KG1 (cell line): Measurements from ENCODE around the gene ARSB.

Experiments used
- DNase-seq: peaks from one replicate; lab custom pipeline; 2025; lab: John Stamatoyannopoulos, UW

ARSB gene

DNA sequence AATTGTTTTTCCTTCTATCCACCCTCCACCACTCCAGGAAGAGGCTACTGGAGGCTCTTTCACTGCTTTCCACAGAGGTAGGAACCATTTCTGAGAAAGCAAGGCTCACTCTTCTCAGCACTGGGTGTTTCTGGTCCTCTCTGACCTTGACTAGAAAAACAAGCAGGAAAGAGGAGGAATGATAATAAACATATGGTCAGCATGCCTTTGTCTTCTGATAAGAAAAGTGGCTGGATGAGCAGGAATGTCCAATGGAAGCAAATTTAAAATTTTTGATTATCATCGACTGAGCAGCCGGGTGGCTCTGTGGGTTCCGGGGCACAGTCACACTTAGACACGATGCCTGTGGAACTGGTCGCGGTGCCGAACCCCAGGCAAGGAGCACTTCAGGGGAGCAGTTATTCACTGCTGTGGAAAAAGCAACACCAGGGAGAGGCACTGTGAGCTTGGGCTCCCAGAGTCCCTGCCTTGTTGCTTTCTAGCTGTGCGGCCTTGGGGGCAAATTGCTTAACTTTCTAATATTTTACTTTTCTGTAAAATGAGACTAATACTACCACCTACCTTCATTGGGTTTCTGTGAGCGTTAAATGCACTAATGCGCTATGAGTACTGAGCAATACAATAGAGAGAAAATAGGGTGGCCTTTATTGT lies 179.5 kb downstream of the ARSB start:
- no peak for DNase-seq

DNA sequence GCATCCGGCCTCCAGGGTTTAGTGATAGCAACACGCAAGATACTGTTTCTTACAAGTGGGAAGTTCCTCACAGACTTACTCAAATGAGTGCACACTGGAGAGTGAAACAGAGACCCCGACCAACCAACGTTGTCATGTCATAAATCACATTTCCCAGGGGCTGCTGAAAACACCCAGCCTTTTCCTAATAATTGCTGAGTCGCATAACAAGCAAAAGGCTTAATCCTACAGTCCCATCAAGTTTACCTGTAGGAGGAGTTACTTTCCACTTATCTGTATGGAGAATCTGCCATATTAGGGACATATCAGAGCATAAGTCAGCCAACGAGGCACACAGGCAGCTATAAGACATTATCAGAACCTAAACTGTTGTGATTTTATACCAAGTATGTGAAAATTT lies 180.1 kb downstream of the ARSB start:
- no peak for DNase-seq

DNA sequence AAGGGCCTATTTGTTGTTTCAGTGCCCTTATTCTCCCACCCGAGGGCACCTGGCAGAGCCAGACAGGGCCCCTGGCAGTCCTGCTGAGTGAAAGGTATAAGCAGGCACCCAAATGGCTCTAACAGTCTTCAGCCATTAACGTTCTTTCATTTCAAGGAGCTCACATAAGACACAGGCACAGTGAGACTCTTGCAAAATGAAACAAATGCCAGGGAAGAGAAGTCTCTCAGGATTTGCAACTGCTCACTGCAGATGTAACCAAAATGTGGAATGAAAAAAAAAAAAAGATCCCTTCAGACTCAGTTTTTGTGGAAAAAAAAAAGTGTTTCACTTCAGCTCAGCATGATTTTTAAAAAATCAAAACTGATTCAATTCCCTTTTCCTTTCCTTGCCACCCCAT lies 181.2 kb downstream of the ARSB start:
- DNase-seq, result no peak

DNA sequence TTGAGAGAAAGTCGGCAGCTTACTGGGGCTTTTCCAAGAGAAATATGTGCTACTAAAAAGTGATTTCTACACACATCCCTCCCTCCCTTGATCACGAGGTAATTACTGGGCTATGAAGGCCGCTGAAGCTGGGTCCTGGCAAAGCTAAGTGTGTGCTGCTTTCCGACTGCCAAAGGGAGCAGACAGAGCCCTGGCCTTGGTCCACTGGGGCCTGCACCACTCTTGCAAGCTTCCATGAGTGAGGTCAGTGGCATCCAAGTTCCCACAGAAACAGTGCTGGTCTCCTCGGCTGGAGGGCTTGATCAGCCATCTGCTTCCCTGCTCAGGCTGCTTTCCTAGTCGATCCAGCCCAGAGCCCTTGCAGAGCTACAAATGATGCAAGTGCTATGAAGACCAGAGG lies 181.8 kb downstream of the ARSB start:
- DNase-seq, result no peak

DNA sequence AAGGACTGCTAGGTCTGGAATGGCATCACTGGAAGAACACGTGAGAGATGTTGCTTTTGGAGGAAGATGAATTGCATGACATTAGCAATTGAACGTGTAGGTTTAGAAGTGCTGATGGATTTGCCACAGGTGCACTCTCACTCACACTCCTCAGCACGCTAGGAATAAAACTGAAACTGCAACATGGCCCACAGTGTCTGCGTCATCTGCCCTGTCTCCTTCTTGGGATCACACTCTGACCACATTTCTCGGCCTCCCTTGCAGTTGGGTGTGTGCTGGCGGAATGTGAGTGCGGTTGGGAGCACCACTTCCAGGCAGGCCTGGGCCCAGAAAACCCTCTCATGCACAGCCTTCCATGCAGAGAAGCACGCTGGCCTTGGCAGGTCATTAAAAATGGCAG lies 183.7 kb downstream of the ARSB start:
- DNase-seq, result no peak

DNA sequence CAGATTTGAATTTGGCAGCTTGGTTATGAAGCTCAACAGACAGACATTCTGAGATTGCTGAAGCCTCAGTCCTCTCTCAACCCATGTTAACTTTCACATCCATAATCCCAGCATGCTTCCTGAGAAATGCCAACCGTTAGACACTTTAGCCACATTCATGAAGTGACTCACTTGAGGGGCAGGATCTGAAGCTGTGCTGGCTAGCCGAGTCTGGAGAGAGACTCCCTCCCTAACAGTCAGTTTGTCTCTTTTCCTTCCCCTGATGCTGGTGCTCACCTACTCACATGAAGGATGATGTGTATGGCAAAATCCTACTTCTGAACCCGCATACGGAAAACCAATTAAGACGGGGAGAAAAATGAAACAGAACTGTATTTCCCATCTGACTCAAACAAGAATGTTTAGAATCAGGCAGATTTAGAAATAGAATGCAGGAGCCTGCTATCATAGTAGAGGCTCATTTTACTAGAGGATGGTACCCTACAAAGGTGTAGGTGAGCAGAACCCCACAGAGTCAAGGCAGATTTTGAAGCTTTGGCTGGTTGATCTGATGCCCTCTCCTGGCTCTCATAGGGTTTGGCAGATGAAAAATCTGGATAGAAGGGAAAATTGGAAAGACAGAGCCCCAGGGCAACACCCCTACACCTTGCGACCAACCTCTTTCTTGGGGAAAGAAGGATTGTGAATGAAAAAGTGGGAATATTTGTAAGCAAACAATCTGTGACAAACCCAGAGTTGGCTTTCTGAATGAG lies 185.7 kb downstream of the ARSB start:
- DNase-seq, result no peak

DNA sequence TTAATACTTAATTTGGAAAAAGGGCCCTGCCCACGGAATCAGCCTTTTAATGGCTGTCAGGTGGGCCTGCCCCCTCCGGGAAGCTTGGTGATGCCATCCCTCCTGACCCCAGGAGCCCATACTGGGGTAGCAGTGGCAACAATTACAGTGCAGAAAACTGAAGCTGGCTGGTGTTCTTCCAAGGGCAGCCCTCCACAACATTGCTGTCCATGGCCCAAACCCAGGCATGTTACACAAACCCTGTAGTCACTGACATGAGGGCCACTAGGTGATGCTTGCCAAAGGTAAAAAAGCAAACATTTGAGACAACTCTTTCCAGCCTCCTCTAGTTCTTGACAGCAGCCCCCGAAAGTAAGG lies 186.5 kb downstream of the ARSB start:
- DNase-seq, result no peak

DNA sequence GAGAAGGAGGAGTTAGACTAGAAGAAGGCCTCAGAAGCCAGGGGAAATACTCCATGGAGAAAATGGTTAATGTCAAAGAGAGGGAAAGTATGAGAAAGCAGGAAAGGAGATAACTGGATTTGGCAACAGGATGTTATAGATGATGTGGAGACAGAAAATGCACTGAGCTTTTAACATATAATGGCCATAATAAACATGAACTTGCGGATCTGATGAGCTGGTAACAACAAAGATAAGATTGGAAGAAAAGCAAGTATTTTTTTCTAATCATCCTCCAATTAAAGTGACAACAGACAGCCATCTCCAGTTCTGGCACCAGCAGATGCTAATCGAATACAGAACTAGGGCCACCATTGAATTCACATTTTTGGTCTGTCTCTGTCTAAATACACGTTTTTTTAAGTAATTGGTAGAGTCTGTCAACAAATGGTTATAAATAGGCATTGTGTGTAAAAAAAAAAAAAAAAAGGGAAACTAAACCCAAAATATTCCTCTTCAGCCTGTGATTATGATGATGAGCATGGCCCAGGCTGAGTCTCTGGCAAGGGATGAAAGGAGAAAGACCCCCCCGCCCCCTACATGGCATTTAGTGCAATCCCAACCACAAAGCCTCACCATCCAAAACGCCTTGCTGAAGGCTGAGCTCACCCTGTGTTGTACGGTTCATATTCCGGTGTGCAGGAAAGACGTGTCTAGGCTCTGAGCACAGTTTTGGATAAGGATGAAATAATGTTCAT lies 187.0 kb downstream of the ARSB start:
- no peak for DNase-seq

DNA sequence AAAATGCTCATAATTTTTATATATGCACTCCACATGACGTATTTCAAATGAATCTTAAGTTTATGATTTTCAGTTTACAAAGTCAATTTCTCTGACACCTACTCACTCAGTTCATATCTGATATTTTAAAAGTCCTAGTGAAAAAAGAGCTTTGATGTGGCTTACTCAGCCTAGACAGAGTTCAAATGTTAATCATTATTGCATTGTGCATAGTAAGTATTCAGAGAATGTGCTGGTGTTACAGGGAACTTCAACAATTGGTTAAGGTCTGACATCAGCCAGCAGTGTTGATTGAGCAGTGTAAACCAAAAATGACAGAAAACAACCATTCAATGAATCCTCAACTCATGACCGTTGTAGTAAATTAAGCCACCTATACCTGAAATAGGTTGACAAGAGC lies 189.4 kb downstream of the ARSB start:
- no peak for DNase-seq

DNA sequence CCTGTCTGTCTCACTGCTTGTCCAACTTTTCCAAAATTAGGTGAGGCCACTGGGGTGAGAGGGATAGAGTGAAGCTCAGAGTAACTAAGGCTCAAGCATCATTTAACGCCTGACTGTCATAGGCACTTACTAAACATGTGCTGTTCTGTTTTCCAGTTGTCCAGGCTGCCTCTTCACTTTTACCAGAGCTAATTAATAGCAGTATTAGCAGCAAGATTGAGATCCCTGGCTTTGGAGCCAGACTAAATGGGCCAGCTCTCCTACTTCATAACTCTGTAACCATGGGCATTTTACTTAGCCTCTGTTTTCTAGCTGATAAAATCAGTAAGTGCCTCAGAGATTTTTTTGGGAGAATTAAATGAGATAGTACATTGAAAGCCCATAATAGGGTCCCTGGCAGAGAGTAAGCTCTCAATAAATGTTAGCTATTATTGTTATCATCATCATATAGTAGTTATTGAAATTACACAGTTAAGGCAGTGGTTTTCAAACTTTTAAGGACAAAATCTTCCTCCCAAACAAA lies 190.4 kb downstream of the ARSB start:
- DNase-seq, result no peak

DNA sequence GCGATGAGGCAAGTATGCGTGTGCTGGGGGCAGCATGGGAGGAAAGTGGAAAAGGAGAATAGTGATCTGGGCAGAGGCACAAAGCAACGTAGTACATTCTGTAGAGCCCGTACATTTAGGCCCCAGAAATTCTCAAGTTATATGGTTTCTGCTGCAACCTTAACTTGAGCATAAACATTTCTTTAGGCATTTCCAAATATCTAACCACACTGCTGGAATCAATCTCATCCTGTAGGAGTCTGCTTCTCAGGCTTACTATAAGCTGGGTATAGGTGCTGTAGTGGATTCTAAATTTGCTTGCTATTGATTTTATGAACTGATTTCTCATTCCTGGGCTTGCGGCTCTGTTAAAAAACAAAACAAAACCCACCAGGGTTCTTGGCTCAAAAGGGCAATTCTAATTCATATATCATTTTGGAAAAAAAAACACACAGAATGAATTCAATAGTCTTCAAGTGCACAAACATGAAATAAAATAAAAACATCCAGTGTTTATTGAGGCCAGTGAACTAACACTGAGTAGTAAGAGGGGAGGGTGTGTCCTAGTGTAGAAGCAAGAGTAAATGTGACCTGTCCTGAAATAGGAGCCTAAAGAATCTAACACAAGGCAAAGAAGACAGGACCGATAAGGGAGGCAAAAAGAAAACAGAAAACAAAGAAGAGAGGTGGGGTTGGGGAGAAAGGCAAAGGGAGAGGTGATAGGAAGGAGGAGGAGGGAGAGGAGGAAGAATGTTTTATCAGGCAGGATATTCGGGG lies 191.0 kb downstream of the ARSB start:
- no peak for DNase-seq

DNA sequence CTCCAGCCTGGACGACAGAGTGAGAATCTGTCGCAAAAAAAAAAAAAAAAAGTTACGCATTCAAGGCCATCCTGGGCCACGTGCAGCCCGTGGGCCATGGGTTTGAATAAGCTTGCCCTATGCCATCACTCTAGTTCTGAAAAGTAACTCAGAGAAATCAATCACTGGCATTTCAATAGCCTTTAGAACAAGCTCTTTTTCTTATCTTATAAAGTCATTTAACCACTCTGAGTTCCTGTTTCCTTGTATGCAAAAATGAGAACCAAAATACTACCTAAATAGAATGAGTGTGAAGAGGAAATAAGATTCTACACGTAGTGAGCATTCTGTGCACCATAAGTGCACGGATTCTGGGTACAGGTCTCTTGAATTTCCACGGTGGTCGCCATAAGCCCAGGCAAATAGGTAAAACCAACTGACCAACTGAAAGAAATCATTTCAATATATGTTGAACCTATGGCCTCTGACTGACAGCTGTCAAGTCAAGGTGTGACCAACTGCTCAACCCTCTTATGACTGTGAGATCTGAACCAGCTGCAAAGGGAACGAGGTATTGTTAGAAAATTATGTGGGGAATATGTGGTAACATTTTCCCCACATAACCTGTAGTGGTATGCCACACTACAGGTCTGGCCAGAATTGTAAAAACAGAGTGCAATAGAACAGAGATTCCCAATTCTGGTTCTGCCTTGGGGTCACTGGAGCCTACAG lies 192.6 kb downstream of the ARSB start:
- DNase-seq, result no peak

DNA sequence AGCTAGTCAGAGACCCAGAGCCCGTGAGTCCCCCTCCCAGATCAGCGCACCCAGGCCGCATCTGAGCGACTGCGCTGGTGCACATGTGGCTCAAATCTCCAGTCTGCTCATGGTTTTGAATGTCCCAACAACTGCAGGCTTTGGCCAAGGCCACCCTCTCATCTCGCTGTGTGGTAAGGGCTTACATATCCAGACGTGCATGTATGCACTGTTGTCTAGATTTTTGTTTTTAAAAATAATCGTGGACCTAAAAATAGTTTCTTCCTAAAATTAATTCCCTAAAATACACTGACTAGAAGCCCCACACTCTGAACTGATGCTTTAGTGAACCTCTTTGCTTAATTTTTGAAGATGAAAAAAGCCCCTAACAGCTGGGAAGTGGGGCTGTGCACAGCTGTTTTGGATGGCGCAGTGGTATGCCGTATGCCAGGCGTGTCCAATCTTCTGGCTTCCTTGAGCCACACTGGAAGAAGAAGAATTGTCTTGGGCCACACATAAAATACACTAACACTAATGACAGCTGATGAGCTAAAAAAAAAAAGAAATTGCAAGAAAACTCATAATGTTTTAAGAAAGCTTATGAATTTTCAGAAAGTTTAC lies 193.5 kb downstream of the ARSB start:
- DNase-seq, result no peak

DNA sequence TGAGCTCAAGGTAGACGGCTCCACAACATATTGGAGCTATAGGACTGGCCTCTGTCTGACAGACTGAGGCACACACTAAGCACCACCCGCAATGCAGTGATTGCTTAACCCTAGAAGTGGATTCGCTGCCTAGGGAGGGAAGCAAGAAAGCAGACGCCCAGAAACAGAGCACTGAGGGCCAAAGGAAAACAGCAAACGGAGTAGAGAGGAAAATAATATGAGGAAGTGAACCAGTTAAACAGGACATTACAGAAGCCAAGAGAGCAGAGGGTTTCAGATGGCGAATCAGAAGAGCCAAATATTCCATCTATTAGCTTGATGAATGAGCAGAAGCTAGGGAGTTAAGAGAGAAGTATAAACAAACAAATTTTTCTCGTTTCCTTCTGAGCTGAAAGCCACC lies 197.3 kb downstream of the ARSB start:
- no peak for DNase-seq

DNA sequence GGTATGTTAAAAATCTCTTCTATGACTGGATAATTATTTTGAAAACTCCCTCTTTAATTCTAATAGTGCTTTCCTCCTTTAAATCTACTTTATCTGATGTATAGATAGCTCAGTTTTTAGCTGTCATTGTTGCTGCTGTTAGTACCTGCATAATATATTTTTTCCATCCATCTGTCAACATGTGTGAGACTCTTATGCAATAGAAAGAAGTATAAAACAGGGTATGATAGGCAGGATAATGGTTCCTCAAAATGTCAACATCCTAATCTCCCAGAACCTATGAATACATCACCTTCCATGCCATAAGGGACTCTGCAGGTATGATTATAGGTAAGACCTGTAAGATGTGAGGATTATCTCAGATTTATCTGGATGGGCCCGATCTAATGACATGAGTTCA lies 199.7 kb downstream of the ARSB start:
- no peak for DNase-seq

DNA sequence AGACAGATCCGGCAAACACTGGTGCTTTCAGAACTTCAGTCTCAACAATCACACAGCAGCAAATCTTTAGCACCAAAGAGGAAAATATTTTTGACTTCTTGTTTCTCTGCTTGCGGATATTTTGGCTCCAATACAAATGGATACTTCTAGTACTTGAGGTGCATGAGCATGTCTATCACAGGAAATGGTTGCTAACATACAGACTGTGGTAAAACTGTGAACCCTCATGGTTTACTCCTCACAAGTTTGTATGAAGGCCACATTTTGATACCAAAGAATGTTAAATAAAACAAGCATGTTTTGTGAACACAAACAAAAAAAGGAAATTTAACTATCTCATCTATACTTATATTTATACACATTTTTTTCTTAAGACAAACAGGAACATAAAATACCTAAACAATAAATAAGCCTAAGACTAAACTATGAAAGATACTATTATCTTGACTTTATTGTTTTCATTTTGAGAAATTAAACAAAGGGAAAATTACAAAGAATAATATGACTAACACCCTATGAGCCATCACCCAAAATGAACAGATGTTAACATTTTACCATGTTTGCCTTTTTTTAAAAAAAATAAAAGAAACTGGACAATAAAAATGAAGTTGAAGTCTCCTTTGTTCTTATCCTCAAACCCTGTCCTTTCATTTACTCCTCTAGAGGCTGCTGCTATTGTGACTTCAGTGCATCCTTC lies 201.5 kb downstream of the ARSB start:
- no peak for DNase-seq

DNA sequence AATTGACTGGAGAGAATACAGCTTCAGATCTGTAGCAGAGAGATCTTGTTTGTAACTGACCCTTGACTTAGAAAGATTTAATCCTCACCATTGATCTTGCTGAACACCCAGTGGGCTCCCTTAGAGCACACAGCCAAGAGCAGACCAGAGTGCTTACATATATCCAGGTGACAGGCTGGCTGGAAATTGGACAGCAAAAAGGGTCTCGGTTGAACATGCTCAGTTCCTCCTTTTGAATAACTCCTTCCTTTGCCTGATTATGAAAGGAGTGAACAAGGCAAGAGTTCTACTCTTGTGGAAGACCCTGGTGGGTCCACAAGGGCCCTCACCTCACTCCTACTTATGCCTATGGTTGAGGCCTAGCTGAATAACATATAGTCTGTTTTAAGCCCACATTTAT lies 202.4 kb downstream of the ARSB start:
- DNase-seq, result no peak

DNA sequence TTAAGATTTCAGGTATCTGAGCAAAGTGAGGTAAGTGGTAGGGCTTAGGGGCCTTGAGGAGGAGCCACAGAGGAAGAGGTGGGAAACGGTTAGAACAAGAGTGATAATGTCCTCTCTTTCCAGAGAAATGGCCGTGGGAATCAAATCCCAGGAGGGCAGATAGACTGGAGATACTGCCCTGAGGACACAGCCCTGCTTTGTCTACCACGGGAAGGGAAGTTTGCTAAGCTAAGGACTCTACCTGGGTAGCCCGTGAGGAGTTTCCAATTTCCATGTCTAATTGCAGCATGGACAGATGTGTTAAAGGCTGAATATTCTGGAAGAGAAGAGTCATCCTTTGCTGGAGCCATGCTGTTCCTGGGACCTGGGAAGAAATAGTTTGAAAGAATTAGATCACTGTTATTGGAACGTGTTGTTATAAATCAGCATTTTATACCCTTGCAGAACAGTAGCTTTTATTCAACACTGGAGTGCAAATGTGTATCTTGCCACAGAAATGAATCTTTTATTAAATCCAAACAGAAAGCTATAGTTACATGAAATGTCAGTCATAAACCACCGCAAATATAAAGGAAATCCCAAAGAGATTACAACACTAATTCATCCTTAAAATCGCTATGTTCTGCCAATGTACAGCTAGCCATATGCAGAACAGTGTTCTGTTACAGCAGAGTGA lies 203.4 kb downstream of the ARSB start:
- DNase-seq, result no peak

DNA sequence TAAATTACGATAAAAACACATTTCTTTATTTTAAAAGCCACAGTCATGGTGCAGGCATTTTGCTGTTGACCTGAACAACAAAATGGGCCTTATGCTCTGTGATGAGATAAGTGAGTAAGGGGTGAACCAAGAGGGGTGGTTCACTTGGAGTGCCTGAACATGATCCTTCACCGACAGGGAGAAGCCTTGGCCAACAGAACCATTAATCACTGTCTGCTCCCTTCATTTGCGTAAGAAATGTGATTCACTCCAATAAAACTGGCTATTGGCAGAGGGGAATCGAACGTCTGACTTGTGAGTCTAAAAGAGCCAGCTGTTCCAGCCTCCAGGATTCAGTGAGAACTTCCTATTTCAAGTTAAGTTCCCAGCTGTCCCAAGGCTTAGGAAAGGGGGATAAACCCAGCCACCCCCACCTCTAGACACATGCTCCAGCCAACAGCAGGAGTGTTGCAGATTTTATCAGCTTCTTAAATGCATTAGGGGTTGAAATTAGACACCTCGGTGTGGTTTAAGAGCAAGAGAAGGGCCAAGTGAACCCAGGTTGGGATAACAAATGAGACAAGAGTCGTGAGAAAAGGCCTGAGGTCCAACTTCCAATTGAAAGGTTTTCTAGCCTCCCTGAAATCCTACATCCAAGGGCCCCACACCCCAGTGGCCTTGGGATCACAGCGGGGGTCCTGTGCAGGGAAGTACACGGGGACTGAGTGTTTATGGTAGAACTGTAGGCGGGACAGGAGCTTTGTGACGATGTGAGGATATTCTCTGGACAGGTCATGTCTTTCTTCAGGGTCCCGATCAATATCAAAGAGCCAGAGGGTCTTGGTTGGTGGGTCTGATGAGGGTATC lies 205.1 kb downstream of the ARSB start:
- no peak for DNase-seq
